NB4 (cell line): Measurements from ENCODE around the gene TAB2.

Source experiments
- DNase-seq: peaks from one replicate; pipeline ENCODE4 v3.0.0; 2010; ENCODE audit warnings: low read depth
- H3K4me3 ChIP-seq: one replicate; pipeline ENCODE4 v1.5.1; 2011; ENCODE audit warnings: mild to moderate bottlenecking, low read depth, low read length, moderate library complexity
- CTCF ChIP-seq: IDR thresholded peaks from one replicate; pipeline ENCODE4 v1.5.1; 2012; ENCODE audit warnings: low read depth, low read length
- MAX ChIP-seq: IDR thresholded peaks from 2 replicates; pipeline ENCODE4 v1.6.1; 2011; ENCODE audit warnings: low read depth, low read length
- MYC ChIP-seq: IDR thresholded peaks from 2 replicates; pipeline ENCODE4 v1.6.1; 2011; ENCODE audit warnings: low read depth, low read length
- POLR2A ChIP-seq: IDR thresholded peaks from 2 replicates; pipeline ENCODE4 v1.6.1; 2011; ENCODE audit warnings: mild to moderate bottlenecking; ENCODE audit not compliant: insufficient read length; ENCODE audit errors: extremely low read depth

TAB2 gene

GRCh38 chr6:149362289-149362688 lies 44.8 kb downstream of the TAB2 start:
- TF ChIP-seq MYC (no peak), MAX (no peak), POLR2A (no peak), CTCF (no peak)
- no peak overlapping the region for H3K4me3 ChIP-seq
- no peak for DNase-seq

GRCh38 chr6:149363154-149363553 lies 45.6 kb downstream of the TAB2 start:
- H3K4me3 ChIP-seq, result no peak overlapping the region
- DNase-seq, result no peak
- no peak for TF ChIP-seq CTCF
- TF ChIP-seq MYC, result no peak
- no peak for TF ChIP-seq MAX
- TF ChIP-seq POLR2A, result no peak

GRCh38 chr6:149364557-149364956 lies 47.0 kb downstream of the TAB2 start:
- TF ChIP-seq MAX (no peak), POLR2A (no peak), MYC (no peak), CTCF (no peak)
- H3K4me3 ChIP-seq, result no peak overlapping the region
- DNase-seq, result no peak

- TF ChIP-seq CTCF (no peak), POLR2A (no peak), MAX (no peak), MYC (no peak)
- DNase-seq, result no peak
- no peak overlapping the region for H3K4me3 ChIP-seq
Measured at GRCh38 chr6:149365197-149365596, 47.7 kb downstream of the TAB2 start.

GRCh38 chr6:149366267-149366921 lies 48.9 kb downstream of the TAB2 start:
- TF ChIP-seq CTCF (no peak), POLR2A (no peak), MYC (no peak), MAX (no peak)
- no peak for DNase-seq
- no peak overlapping the region for H3K4me3 ChIP-seq

- TF ChIP-seq CTCF (no peak), POLR2A (no peak), MAX (no peak), MYC (no peak)
- DNase-seq, result no peak
- H3K4me3 ChIP-seq, result no peak overlapping the region
Measured at GRCh38 chr6:149368065-149368464, 50.6 kb downstream of the TAB2 start.
